Uterus (tissue), 2 donors: ENCODE data around the gene CCDC40.

Experiments used
- POLR2A ChIP-seq, 2 donors: fragments of 450-650 bp; IDR thresholded peaks; one replicate each; pipeline ENCODE4 v1.6.1; 2016; ENCODE audit warnings: antibody characterized with exemption in 2 of 2, mild to moderate bottlenecking in 1 of 2, moderate library complexity in 1 of 2
- TF ChIP-seq, protein P1 (sequence below), 4 experiments: fragments of 200-600 bp in 2 of 4; fragments of 450-650 bp in 2 of 4; sonication (generic) in 2 of 4; IDR thresholded peaks; one replicate each; pipeline ENCODE4 v1.5.1; 2016 to 2019; ENCODE audit warnings: antibody characterized with exemption in 4 of 4, mild to moderate bottlenecking in 2 of 4, moderate library complexity in 1 of 4

DNA sequence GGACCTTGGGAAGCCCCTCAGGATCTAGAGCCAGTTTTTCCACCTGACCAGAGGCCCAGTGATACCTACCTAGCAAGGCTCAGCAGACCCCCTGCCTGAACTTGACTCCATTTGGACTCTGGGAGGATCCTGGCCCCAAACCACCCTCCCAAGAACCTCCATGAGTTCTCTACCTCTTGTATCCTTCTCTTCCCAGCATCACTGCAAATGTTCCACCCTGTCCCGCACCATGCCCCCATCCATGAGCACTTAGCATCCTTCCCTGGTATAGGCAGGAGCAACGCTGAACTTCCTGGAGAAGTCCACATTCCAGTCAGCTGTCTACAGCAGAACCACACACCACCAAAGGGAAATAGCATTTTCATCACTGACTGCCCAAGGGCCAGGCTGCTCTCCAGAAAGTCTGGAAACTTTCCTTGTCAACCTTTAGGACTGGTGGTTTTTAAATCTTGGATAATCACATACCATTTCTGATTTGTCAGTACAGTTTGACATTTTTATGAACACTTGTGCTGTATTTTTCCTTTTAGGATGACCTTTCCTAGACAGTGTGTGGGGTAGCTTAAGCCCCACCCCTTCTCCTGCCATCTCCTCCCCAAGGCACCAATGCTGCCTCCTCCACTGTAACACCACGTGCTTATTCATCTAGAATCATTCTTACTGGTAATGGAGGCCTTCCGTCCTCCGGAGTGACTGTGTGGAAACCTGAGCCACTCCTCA, 96.6 kb downstream of the CCDC40 start:
- no peak for TF ChIP-seq POLR2A (IDR thresholded peaks at IDR 0.05)
- TF ChIP-seq, protein P1, sequence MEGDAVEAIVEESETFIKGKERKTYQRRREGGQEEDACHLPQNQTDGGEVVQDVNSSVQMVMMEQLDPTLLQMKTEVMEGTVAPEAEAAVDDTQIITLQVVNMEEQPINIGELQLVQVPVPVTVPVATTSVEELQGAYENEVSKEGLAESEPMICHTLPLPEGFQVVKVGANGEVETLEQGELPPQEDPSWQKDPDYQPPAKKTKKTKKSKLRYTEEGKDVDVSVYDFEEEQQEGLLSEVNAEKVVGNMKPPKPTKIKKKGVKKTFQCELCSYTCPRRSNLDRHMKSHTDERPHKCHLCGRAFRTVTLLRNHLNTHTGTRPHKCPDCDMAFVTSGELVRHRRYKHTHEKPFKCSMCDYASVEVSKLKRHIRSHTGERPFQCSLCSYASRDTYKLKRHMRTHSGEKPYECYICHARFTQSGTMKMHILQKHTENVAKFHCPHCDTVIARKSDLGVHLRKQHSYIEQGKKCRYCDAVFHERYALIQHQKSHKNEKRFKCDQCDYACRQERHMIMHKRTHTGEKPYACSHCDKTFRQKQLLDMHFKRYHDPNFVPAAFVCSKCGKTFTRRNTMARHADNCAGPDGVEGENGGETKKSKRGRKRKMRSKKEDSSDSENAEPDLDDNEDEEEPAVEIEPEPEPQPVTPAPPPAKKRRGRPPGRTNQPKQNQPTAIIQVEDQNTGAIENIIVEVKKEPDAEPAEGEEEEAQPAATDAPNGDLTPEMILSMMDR (IDR thresholded peaks at IDR 0.05), result no peak
